GM12873 (cell line): Measurements from ENCODE around the gene ATP6V1G3.

Source experiments
- TF ChIP-seq, protein P1 (sequence below): IDR thresholded peaks from 2 replicates; pipeline ENCODE4 v1.5.1; 2012; ENCODE audit warnings: low read depth, mild to moderate bottlenecking, moderate library complexity, low read length, control low read depth; ENCODE audit not compliant: insufficient read depth; ENCODE audit errors: missing control alignments

ATP6V1G3 gene

GRCh38 chr1:198495631-198496030 is 44.8 kb downstream of the ATP6V1G3 start:
- TF ChIP-seq, protein P1, sequence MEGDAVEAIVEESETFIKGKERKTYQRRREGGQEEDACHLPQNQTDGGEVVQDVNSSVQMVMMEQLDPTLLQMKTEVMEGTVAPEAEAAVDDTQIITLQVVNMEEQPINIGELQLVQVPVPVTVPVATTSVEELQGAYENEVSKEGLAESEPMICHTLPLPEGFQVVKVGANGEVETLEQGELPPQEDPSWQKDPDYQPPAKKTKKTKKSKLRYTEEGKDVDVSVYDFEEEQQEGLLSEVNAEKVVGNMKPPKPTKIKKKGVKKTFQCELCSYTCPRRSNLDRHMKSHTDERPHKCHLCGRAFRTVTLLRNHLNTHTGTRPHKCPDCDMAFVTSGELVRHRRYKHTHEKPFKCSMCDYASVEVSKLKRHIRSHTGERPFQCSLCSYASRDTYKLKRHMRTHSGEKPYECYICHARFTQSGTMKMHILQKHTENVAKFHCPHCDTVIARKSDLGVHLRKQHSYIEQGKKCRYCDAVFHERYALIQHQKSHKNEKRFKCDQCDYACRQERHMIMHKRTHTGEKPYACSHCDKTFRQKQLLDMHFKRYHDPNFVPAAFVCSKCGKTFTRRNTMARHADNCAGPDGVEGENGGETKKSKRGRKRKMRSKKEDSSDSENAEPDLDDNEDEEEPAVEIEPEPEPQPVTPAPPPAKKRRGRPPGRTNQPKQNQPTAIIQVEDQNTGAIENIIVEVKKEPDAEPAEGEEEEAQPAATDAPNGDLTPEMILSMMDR: no peak

GRCh38 chr1:198494658-198495103 is 45.8 kb downstream of the ATP6V1G3 start:
- TF ChIP-seq, protein P1: no peak

GRCh38 chr1:198494139-198494538 is 46.3 kb downstream of the ATP6V1G3 start:
- TF ChIP-seq, protein P1: no peak

- TF ChIP-seq, protein P1: no peak
These were observed 47.2 kb downstream of the ATP6V1G3 start for GRCh38 chr1:198493329-198493728.

DNA sequence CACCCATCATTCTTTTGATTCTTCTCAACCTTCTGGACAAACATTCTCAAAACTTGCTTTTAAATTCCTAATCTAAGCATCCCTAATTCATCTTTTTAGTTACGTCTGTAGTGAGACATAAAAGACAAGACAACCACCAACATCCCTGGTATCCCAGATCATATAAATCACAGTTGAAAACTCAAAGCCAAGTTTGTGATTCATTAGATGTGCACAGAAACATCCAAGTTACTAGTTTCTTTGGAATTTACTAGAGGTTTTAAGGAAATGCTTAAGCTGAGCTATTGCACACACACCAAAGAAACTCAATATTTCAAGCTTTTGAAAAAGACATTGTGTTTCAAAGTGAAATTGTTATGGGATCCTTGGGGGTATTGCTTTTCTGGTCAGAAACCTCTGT is 47.6 kb downstream of the ATP6V1G3 start:
- TF ChIP-seq, protein P1: no peak

GRCh38 chr1:198491596-198491995 is 48.9 kb downstream of the ATP6V1G3 start:
- TF ChIP-seq, protein P1: no peak

DNA sequence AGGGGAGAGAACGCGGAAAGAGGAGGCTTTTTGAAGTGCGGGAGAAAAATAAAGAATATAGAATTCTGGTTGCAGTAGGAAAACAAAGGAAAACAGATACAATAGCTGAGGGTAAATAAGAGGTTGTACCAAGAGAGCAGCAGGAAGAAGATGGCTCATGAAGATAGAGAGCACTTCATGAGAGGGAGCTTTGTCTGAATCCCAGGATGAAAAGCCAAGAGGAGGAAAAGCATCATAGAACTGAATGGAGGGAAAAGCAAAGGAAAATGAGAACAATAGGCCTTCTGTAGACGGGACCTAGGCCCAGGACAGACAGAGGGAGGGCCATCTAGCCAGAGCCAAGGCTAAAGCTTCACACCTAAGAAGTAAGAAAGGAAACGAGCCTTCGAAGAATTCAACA is 49.5 kb downstream of the ATP6V1G3 start:
- TF ChIP-seq, protein P1: no peak
